ENCODE measurements around the gene PRDM7. TPM values are rescaled to one million over a fixed set of nuclear protein-coding genes. Genes with fewer than 3 reads are reported as not detected.

PRDM7 gene
- polyA plus RNA-seq, 1 donor from 2014 or later: not detected

- no peaks in the 10 kb centered on the region for H3K9me2 ChIP-seq (ENCODE audit: insufficient read depth, low read length)
- no peak overlapping the region for H3K4me2 ChIP-seq (ENCODE audit: low read length)
- H3K27me3 ChIP-seq (ENCODE audit: insufficient read depth, low read depth, low read length): no peaks in the 10 kb centered on the region
- no peak overlapping the region for H3K4me3 ChIP-seq (ENCODE audit: low read length)
- no peaks in the 10 kb centered on the region for H4K20me1 ChIP-seq (ENCODE audit: insufficient read depth)
- H3K79me2 ChIP-seq (replicated peaks; ENCODE audit: insufficient read depth, low read length): no peaks in the 10 kb centered on the region
- H2AFZ ChIP-seq (ENCODE audit: low read depth, low read length): no peak overlapping the region
- TF ChIP-seq POLR2AphosphoS5 (IDR thresholded peaks at IDR 0.05) (no peak), REST (IDR thresholded peaks at IDR 0.05; ENCODE audit: borderline replicate concordance) (no peak), RAD21 (conservative IDR thresholded peaks at IDR 0.05) (no peak), MXI1 (conservative IDR thresholded peaks at IDR 0.05; ENCODE audit: poor library complexity, severe bottlenecking) (no peak), EZH2 (IDR thresholded peaks at IDR 0.05; ENCODE audit: borderline replicate concordance, insufficient read depth, low read length, poor library complexity, severe bottlenecking) (no peak)
- H3F3A ChIP-seq (ENCODE audit: insufficient read depth, low read length, poor library complexity, severe bottlenecking): no peaks in the 10 kb centered on the region
- no peak overlapping the region for H3K27ac ChIP-seq (ENCODE audit: low read length)
- H3K36me3 ChIP-seq (ENCODE audit: insufficient read depth, low read length): peaks cover 6% of the 10 kb centered on the region
- no peaks in the 10 kb centered on the region for H3K9me3 ChIP-seq (ENCODE audit: low read length)
- H3K9ac ChIP-seq (ENCODE audit: low read length): no peak overlapping the region
These were observed 43.7 kb downstream of the PRDM7 start for GRCh38 chr16:90033387-90033786.

DNA sequence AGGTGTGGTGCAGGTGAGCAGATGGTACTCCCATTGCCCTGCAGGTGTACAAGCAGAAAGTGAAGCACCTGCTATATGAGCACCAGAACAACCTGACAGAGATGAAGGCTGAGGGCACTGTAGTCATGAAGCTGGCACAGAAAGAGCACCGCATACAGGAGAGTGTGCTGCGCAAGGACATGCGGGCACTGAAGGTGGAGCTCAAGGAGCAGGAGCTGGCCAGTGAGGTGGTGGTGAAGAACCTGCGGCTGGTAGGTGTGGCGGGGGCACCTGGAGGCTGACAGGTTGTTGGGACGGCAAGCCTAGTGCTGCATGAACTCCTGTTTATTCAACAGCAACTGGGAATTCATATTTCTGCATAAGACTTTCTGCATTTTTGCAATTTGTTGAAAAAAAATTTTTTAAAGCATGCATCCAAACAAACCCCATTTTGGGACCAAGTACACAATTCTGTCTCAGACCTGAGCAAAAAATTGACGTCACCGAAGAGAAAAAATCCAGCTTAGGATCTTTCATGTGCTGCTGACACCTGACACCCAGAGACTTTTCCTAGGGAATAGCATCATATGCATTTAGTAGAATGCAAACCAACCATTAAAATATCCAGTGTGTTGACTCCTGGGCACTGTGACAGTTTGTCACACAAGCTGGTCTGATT is 44.3 kb downstream of the PRDM7 start:
- Histone ChIP-seq H3K27me3 (ENCODE audit: insufficient read depth, low read depth, low read length) (no peaks in the 10 kb centered on the region), H3K79me2 (replicated peaks; ENCODE audit: insufficient read depth, low read length) (no peaks in the 10 kb centered on the region), H3K9ac (ENCODE audit: low read length) (no peak overlapping the region), H3K4me2 (ENCODE audit: low read length) (no peak overlapping the region), H3K4me3 (ENCODE audit: low read length) (no peak overlapping the region), H3K36me3 (ENCODE audit: insufficient read depth, low read length) (peaks cover 6% of the 10 kb centered on the region), H3K27ac (ENCODE audit: low read length) (no peak overlapping the region), H3K9me3 (ENCODE audit: low read length) (no peaks in the 10 kb centered on the region), H3F3A (ENCODE audit: insufficient read depth, low read length, poor library complexity, severe bottlenecking) (no peaks in the 10 kb centered on the region), H3K9me2 (ENCODE audit: insufficient read depth, low read length) (no peaks in the 10 kb centered on the region), H2AFZ (ENCODE audit: low read depth, low read length) (no peak overlapping the region), H4K20me1 (ENCODE audit: insufficient read depth) (no peaks in the 10 kb centered on the region)
- TF ChIP-seq RAD21 (conservative IDR thresholded peaks at IDR 0.05) (no peak), POLR2AphosphoS5 (IDR thresholded peaks at IDR 0.05) (no peak), SMC3 (conservative IDR thresholded peaks at IDR 0.05; ENCODE audit: poor library complexity) (no peak), REST (IDR thresholded peaks at IDR 0.05; ENCODE audit: borderline replicate concordance) (no peak), MXI1 (conservative IDR thresholded peaks at IDR 0.05; ENCODE audit: poor library complexity, severe bottlenecking) (no peak)

All from neural cell (in vitro differentiated cells).